ENCODE data around the gene DAB2IP.

DNA sequence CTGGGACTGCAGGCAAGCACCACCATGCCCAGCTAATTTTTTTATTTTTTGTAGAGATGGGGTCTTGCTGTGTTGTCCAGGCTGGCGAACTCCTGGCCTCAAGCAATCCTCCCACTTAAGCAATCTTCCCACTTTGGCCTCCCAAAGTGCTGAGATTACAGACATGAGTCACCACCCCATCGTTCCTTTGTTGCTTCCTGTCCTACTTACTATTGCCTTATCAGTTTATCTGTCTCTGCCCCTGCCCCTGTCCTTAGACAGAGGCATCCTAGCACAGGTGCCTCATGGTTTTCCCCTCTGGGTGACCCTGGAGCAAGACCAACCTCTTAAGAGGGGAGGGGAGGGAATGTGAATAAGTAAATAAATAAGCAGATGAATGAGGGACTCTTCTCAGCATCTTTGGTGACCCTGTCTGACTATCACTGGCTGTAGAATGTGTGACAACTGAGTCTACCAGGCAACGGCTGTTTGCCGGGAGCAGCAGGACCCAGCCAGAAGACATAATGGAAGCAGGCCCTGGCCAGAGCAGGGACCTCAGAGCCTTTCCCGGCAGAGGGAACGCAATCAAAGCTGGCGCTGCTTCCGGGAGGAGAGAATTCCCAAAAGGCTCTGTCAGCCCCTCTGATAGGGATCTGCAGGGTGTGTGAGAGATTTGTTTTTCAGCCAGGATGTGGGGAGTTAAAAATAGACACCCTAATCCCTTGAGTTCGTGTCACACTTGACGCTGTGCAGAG, 43.8 kb upstream of the DAB2IP start:
- no peak for TF ChIP-seq CTCF (IDR thresholded peaks at IDR 0.05 in 2 of 3, conservative IDR thresholded peaks at IDR 0.05 in 1 of 3; ENCODE audit: borderline replicate concordance in 1 of 3, insufficient read depth in 1 of 3, low read depth in 2 of 3, low read length in 2 of 3)
- TF ChIP-seq, protein P1, sequence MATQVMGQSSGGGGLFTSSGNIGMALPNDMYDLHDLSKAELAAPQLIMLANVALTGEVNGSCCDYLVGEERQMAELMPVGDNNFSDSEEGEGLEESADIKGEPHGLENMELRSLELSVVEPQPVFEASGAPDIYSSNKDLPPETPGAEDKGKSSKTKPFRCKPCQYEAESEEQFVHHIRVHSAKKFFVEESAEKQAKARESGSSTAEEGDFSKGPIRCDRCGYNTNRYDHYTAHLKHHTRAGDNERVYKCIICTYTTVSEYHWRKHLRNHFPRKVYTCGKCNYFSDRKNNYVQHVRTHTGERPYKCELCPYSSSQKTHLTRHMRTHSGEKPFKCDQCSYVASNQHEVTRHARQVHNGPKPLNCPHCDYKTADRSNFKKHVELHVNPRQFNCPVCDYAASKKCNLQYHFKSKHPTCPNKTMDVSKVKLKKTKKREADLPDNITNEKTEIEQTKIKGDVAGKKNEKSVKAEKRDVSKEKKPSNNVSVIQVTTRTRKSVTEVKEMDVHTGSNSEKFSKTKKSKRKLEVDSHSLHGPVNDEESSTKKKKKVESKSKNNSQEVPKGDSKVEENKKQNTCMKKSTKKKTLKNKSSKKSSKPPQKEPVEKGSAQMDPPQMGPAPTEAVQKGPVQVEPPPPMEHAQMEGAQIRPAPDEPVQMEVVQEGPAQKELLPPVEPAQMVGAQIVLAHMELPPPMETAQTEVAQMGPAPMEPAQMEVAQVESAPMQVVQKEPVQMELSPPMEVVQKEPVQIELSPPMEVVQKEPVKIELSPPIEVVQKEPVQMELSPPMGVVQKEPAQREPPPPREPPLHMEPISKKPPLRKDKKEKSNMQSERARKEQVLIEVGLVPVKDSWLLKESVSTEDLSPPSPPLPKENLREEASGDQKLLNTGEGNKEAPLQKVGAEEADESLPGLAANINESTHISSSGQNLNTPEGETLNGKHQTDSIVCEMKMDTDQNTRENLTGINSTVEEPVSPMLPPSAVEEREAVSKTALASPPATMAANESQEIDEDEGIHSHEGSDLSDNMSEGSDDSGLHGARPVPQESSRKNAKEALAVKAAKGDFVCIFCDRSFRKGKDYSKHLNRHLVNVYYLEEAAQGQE (IDR thresholded peaks at IDR 0.05; ENCODE audit: low read depth): no peak
- no peak for TF ChIP-seq EZH2 (IDR thresholded peaks at IDR 0.05)
- no peak for TF ChIP-seq YY1 (IDR thresholded peaks at IDR 0.05; ENCODE audit: extremely low read depth, insufficient replicate concordance, low read depth, low read length)
- TF ChIP-seq POLR2A (IDR thresholded peaks at IDR 0.05; ENCODE audit: borderline replicate concordance, extremely low read depth, insufficient read depth, insufficient read length): no peak
- no peak for TF ChIP-seq JUND (IDR thresholded peaks at IDR 0.05)
- no peak for TF ChIP-seq POLR2AphosphoS5 (IDR thresholded peaks at IDR 0.05; ENCODE audit: low read depth, low read length)
- TF ChIP-seq TCF7L2 (IDR thresholded peaks at IDR 0.05; ENCODE audit: borderline replicate concordance, extremely low read depth, insufficient read depth, insufficient read length): no peak
- no peak for TF ChIP-seq ZNF274 (IDR thresholded peaks at IDR 0.05; ENCODE audit: low read depth, low read length)
- no peak for TF ChIP-seq EZH2phosphoT487 (IDR thresholded peaks at IDR 0.05; ENCODE audit: borderline replicate concordance)
- TF ChIP-seq ZFX (IDR thresholded peaks at IDR 0.05): no peak

Measured in HCT116 (cell line).